T1000 (cell line): ENCODE measurements around the gene BCR.
"Not testable (repeated sequence)": the region's sequence is repeated elsewhere in the genome, so short reads cannot be mapped to it uniquely, and the experiment has no call there.

ENCODE experiments used
- DNase-seq: peaks from one replicate; lab custom pipeline; 2025; ENCODE audit warnings: mixed read lengths; lab: John Stamatoyannopoulos, UW

BCR gene

DNA sequence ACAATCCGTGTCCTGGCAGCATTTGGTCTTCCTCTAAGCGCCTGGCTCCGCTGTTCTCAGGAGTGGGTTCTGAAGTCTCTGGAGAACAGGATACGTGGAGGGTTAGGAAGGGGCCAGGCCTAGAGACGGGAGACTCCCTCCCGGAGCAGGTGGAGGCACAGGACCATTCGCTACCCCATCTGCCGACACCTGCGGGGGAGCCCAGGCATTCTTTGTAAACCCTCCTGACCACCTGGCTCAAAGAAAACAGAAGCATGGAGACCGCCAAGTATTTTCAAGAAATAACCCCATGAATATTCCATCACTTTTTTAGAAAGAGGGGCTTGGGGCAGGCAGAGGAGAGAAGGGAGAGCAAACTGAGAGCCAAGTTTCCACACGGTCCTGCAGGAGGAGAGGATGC is 136.3 kb downstream of the BCR start:
- DNase-seq, result not testable (repeated sequence)

DNA sequence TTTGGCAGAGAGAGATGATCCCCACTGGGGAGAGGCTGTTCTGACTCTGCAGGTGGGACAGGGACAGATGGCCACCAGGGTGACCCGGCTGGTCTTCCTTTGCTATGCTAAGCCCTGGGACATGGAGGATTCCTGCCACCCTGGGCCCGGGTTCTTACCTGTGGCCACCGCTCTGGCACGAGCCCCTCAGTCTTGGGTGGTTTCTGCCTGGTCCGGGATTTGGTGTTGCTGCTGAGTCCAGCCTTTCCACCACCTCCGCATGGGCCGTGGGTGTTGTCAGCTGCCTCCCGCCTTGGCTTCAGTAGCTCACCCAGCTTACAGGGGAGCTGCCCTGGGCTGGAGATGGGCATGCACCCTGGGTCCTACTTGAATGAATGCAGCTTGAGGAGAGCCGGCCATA is 138.0 kb downstream of the BCR start:
- DNase-seq, result not testable (repeated sequence)

DNA sequence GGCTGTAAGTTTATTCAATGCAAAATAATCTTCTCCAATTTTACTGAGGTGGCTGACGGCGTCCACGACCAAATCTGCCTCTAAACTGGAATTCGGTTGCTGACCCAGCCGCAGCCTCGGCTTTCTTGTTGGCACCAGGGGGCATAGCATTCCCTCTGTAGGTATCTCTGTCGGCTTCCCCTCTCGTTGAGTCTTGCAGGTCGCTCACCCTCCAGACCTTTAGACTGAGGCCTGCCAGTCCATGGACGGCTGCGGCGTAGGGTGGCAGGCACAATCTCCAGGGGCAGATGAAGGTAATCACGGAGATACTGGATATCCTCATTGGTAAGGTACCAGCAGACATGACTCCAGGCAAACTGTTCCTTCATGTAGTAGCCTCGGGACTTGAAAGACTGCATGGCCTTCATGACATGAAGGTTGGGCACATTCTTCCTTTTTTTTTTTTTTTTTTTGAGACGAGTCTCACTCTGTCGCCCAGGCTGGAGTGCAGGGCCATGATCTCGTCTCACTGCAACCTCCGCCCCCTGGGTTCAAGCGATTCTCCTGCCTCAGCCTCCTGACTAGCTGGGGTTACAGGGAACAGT is 142.3 kb downstream of the BCR start:
- DNase-seq, result not testable (repeated sequence)

DNA sequence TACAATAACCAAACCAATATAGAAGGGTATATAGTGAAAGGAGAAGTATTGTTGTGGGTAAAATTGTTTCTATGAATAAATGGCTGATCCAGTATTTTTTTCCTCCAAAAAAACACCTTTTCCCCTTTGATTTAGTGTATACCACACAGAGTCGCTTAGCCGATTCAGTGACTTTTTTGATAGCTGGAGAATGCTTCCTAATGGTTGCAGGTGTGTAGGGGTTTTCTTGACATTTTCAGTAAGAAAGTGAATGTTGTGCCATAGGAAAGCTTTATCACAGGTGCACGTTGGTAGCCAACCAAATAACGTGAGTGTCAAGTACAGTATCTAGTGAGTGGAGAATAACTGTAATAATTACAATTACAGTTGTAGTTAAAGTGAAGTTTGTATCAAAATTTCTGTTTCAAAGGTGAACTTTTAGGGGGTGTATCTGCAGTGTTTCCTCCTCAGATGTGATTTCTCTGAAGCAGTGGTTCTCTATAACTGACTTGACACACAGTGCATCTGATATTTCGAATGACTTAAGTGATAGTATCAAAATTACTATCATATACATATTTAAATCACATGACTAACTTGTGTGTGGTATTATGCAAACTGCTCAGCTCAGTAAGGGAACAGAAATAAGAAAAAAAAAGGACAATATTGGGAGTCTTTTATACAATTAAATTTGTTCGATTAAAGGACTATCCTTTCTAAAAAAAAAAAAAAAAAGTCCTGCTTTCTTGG is 143.8 kb downstream of the BCR start:
- not testable (repeated sequence) for DNase-seq

DNA sequence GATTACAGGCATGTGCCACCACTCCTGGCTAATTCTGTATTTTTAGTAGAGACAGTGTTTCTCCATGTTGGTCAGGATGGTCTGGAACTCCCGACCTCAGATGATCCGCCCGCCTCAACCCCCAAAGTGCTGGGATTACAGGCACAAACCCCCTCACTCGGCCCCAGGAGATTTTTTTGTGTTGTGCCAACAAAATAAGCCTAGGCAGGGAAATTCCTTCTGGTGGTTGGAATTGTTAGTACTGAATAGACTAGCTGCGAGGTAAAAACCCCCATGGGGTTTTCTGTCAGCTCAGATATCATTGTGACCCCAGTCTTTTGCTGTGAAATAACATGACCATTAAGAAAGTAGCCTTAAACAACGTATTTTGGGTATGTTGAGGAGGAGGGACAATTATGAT is 144.9 kb downstream of the BCR start:
- no peak for DNase-seq

DNA sequence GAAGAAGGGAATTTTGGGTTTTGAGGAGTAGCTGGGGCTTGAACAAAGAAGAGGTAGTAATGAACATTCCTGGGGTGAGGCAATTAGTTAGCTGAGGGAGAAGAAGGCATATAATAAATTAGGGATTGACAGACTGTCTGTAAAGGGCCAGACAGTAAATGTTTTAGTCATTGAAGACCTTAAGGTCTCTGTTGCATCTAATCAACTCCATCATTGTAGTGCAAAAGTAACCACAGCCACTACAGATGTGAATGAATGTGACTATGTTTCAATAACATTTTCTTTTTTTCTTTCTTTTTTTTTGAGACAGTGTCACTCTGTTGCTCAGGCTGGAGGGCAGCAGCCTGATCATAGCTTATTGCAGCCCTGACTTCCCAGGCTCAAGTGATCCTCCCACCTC is 153.5 kb downstream of the BCR start:
- not testable (repeated sequence) for DNase-seq

DNA sequence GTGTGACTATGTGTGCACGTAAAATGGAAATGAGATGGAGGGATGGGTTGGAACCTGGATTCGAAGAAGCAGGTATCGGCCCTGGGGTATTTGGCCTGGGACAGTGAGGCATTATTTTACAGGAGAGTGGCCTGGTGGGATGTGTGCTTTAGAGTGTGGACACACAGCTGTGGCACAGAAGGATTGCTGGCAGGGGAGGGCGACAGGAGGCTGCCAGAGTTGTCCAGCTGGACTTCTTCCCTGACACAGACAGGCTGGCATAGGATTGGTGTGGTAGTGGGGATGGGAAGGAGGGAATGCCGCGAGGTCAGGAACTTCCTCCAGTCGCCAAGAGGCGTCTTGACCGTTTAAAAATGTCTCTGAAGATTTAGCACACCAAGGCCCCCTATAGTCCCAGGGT is 157.4 kb downstream of the BCR start:
- DNase-seq, result not testable (repeated sequence)

DNA sequence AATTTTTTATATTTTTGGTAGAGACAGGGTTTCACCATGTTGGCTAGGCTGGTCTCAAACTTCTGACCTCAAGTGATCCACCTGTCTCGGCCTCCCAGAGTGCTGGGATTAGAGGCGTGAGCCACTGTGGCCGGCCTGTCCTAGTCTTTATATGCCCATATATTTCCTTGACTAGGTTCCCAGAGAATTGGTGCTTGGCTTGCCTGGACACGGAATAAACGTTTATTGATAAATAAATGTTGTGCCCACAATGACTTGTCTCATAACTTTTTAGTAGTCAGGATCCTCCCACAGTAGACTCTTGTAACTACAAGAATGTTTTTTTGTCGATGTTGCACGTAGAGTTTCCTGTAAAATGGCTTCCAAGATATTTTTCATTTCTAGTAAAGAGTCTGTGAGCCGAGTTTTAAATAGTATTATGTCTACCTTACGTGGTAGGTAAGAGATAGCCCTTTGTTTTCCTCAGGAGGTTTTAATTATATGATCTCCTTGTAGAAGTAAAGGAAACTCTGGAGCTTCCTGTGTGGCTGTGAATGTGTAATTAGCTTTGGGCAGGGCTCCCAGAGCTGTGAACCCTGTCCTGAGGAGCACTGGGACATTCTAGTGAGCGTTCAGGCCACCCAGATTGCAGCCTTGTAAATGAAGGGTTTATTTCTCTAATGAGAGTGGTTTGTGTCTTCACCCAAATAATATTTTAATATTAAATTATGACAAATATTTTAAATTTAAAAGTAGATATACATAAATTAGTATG is 161.8 kb downstream of the BCR start:
- DNase-seq, result not testable (repeated sequence)

DNA sequence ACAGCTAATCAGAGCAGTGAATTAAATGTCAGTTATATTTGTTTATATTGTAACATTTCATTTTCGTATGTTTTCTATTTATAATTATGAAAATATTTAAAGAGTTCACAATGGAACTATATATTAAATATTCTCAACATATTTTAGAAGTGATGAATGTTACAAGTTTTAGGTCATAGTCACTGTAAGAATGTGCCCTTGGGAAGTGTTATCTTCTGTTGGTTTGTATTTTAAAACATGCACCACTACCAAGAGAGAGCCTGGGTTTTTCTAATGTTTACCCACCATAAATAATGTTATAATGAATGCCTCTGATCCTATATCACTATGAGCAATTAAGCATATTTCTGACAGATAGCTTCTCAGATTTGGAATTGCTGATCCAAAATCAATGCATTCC is 171.0 kb downstream of the BCR start:
- DNase-seq, result no peak

DNA sequence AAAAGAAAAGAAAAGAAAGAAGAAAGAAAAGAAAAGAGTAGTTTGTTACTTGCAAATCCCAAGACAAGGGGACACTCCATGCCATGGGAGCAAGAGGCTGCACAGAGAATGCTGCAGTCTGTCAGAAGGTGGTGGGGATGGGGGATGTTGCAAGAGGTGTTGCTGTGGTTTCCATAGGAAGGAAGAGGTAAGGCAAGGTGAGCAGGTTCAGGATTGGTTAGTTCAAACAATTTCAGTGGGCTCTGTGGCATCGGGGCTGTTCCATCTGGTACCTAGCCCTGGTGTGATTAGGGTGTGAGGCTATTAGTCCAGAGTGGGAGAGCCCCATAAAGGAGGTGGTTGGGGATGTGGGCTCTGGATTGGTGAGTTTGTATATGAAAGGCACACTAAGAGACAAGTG is 172.7 kb downstream of the BCR start:
- DNase-seq, result no peak

DNA sequence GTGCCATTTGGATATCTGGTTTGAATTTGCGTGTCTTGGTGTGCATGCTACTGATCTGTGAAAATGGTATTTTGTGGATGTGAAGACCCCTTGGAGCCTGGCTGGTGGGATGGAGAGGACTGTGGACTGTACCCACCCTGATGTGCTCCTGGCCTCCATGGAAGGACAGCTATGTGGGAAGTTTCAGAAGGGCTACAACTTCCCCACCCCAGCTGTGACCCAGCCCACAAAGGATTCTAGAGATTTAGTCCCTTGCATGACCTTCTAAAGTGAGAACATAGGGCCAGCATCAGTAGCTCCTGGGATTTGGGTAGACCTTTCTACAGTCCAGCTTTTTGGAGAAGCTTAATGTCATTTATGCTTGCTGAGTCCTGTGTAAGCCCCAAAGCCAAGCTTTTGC is 173.4 kb downstream of the BCR start:
- DNase-seq, result no peak

DNA sequence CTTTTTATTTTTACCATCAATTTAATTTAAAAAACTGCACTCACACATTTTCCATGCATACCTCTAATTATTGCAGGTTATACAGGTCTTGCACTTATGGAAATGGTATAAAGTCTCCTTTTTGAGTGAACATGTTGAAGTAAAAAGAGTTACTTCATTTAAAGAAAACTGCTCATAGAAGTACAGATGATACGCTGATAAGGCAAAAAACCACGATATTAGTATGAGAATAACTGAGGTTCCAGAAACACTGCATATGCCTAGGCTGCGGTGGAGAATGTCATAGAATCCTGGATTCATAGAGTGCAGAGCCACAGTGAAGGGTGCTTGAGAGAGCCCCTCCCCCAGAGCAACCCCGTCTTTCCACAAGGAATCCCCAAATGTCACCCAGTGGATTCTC is 175.8 kb downstream of the BCR start:
- no peak for DNase-seq

DNA sequence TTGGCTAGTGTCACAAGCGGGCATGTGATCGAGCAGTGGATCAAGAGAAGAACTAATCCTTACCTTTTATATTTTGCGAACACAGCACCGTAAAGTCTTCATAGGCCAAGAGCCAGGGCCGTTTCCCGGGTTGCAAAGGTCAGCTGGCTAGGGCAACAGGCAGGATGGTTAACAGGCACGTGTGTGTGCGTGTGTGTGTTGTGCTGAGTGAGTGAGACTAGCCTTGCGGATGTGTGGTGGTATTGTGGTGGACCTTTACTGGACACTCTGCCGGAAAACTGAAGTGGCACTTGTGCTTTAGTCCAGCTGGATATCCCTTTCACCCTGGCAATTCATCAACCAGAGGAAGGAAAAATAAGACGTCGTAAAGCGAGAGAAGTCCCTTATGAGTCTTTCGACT is 176.7 kb downstream of the BCR start:
- DNase-seq, result no peak

DNA sequence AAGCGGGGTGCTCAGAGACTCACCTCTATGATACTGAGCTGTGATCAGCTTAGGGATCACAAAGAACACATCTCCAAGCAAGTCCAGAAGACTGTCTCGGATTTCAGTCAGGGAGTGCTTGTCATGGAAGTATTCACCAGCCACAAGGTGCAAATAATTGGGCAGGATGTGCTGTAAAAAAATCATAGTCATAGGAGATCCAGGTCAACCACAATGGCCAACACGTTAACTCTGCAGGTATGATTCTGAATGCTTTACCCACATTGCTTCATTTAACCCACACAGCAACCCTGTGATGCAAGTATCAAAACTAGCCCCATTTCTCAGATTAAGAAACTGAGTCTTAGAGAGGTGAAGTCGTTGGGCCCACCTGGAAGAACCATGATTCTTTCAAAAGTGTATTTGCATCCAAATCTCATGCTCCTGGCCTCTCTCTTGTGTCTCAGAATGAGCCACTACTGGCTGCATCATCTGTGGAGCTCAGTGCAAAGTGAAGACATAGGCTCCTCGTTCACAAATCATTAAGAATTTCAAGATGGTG is 179.3 kb downstream of the BCR start:
- no peak for DNase-seq

DNA sequence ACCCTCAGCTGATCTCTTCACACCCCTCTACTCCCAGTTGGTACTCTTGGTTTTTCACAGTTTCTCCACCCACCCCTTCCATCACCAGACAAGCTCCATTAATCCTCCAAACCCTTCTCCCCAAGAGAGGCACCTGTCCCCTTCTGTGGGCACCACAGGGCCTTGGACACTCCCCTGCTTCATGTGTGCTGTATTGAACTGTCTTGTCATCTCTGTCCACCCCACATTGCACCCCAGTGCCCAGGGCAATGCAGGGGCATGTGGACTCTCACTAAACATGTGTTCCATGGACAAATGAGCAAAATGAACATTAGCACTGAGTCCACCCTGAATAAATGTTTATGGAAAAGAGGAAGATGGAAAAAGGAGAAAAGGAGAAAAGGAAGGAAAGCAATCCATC is 181.4 kb downstream of the BCR start:
- no peak for DNase-seq

DNA sequence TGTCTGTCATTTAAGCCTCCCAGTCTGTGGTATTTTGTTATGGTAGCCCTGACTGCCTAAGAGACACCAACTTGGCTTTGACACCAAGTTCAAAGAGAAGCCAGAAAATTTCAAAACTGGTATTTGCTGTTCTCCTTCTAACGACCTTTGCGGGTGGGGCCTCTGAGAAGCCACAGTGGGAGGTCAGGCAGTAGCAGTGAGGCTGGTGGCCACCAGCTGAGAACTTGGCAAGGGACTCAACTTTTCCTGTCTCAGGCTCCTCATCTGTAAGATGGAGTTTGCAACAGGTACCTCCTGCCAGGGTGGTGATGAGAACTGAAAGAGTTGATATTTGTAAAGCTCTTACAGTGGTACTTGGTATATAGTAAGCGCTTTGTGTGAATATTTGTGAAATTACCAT is 183.4 kb downstream of the BCR start:
- DNase-seq, result no peak

DNA sequence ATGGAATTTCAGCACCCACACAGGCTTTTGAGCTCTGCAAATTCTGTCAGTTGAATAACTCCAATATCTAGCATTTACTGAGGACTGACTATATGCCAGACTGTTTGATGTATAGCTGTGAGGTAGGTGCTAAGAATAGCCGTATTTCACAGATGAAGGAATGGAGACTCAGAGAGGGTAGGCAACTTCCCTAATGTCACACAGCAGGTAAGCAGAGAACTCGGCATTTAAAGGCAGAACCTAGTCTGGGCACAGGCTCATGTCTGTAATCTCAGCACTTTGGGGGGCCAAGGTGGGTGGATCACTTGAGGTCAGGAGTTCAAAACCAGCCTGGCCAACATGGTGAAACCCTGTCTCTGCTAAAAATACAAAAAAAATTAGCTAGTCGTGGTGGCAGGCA is 184.1 kb downstream of the BCR start:
- no peak for DNase-seq

DNA sequence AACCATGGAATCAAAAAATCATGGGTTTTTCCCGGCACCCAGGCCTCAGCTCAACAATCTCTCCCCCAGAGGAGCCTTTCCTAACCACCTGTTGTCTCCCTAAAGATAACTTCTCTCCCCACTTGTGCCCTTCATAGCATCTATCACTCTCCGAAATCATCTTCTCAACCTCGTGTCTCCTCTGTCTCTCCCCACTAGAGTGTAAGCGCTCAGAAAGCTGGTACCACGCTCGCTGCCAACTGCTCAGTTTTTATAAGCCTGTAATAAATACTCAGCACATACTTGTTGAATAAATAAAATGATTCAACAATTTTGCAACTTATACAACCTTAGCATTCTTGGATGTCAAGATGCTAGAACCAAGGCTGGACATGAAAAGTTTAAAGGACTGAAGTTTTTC is 185.2 kb downstream of the BCR start:
- no peak for DNase-seq

DNA sequence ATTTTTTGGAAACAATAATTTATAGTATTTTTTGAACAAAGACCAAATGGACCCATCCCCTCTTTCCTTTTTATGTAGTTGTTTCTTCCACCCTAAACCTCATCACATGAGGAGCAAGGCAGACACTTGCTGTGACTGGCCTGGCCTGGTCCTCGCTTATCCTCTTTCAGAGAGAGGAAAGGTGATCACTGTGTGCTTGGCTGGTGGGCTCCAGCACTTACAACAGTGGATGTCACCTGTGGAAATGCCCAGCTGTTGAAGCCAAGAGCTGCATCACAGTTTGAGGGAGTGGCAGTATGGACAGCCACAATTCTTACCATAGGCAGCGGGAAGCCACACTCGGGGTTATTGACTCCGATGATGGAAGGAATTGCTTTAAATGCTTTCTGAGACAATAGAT is 185.7 kb downstream of the BCR start:
- DNase-seq, result no peak

DNA sequence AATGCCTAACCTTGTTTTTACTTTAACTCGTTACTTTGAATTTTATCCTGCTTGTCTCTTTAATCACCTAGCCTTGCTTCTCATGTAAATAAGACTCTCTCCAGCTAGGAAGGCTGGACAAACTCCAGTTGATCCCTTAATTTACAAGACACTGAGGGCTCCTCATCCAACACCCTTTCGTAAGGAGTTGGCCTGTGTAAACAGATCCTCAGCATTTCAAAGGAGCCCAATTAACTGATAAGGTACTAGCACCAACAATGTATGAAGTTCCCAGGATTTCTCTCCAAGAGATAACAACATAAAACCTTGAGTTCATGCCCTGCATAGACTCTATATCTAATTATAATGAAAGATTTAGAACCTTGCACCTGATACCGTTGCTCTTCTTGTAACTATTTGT is 186.9 kb downstream of the BCR start:
- not testable (repeated sequence) for DNase-seq
